Measurements from ENCODE around the gene MICOS13. TPM values are rescaled to one million over a fixed set of nuclear protein-coding genes. Genes with fewer than 3 reads are reported as not detected.

The MICOS13 gene
- total RNA-seq, 2 donors from 2014 or later: 26.3 to 35.0 TPM

DNA sequence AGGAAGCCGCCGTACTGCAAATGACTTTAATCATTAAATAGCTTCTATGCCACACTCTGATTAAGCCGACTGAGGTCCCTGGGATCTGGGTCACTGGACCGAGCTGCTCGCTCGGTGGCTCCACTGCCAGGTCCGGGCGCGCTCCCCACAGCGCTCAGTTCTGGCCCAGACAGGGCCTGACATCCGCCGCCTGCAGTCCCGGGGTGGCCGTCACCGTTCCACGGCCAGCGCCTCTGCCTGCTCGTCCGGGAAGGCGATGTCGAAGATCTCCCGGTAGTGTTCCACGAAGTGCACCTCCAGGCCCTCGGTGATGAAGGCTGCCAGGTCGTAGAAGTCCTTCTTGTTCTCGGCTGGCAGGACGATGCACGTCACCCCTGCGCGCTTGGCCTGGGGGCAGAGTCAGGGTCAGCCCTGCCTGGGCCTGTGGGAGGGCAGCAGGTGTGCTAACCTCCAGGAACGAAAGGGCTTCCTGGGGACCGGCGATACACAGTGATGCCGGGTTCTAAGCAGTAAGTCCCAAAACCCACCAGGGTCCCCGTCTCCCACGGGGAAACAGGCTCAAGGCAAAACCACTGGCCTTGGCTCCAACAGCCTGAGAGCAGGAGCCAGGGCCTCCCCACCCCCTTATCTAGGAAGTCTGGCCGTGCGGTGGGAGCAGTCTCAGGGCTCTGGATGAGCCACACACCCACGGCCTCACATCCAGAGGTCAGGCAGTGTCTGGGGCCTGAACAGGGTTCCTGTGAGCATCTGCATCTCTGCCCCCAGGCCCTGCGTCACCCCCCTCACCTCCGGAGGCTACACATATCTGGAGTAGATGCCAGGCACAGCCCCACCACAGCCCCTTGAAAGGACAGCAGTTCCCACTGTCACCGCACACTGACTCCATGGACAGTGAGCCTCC, 11.8 kb upstream of the MICOS13 start:
- peaks cover 5% of the 10 kb centered on the region for H3K9me3 Mint-ChIP-seq
- peak overlapping the region; percentile 96 for H3K4me3 ChIP-seq (ENCODE audit: low read length)
- peak; percentile 55 for DNase-seq
- peaks cover 42% of the 10 kb centered on the region for H3K36me3 ChIP-seq (ENCODE audit: control insufficient read depth, insufficient read depth, low read length)
- no peaks in the 10 kb centered on the region for H3K9me3 ChIP-seq (ENCODE audit: control insufficient read depth, low read length)
- peak overlapping the region; percentile 99 for H3K4me3 Mint-ChIP-seq
- H3K9ac ChIP-seq (ENCODE audit: extremely low read depth, low read length, poor library complexity, severe bottlenecking): no peak overlapping the region
- peaks cover 5% of the 10 kb centered on the region for H3K27me3 Mint-ChIP-seq (ENCODE audit: insufficient read depth)
- H3K4me1 ChIP-seq (ENCODE audit: control insufficient read depth, insufficient read depth, low read length): no peaks in the 10 kb centered on the region
- H3K27me3 ChIP-seq (ENCODE audit: control insufficient read depth, insufficient read depth, low read length, poor library complexity, severe bottlenecking): no peaks in the 10 kb centered on the region
- H3K27ac Mint-ChIP-seq: peak overlapping the region; percentile 86
- H3K4me1 Mint-ChIP-seq: peaks cover 2% of the 10 kb centered on the region
- no peak overlapping the region for H3K27ac ChIP-seq (ENCODE audit: low read depth, low read length)
- WGBS, 2 experiments (ENCODE audit: insufficient coverage in 1 of 2, insufficient read length in 1 of 2): 92% methylated on average over 36 to 42 of the region's 42 CpGs
- H3K36me3 Mint-ChIP-seq (ENCODE audit: low read depth): peaks cover 42% of the 10 kb centered on the region
- no peak for TF ChIP-seq CTCF (conservative IDR thresholded peaks at IDR 0.05)

- peaks cover 5% of the 10 kb centered on the region for H3K9me3 Mint-ChIP-seq
- H3K27ac ChIP-seq (ENCODE audit: low read depth, low read length): no peak overlapping the region
- 5 to 14% methylated on average over 18 to 54 of the region's 54 CpGs for WGBS, 2 experiments (ENCODE audit: insufficient coverage in 1 of 2, insufficient read length in 1 of 2)
- H3K27me3 ChIP-seq (ENCODE audit: control insufficient read depth, insufficient read depth, low read length, poor library complexity, severe bottlenecking): no peaks in the 10 kb centered on the region
- H3K27ac Mint-ChIP-seq: peak overlapping the region; percentile 97
- H3K4me3 Mint-ChIP-seq: peak overlapping the region; percentile 99
- H3K9ac ChIP-seq (ENCODE audit: extremely low read depth, low read length, poor library complexity, severe bottlenecking): peak overlapping the region; percentile 89
- H3K27me3 Mint-ChIP-seq (ENCODE audit: insufficient read depth): peaks cover 5% of the 10 kb centered on the region
- H3K4me1 ChIP-seq (ENCODE audit: control insufficient read depth, insufficient read depth, low read length): no peaks in the 10 kb centered on the region
- no peak for TF ChIP-seq CTCF (conservative IDR thresholded peaks at IDR 0.05)
- peaks cover 2% of the 10 kb centered on the region for H3K4me1 Mint-ChIP-seq
- peaks cover 36% of the 10 kb centered on the region for H3K36me3 Mint-ChIP-seq (ENCODE audit: low read depth)
- H3K4me3 ChIP-seq (ENCODE audit: low read length): peak overlapping the region; percentile 96
- peak; percentile 66 for DNase-seq
- H3K36me3 ChIP-seq (ENCODE audit: control insufficient read depth, insufficient read depth, low read length): peaks cover 40% of the 10 kb centered on the region
- H3K9me3 ChIP-seq (ENCODE audit: control insufficient read depth, low read length): no peaks in the 10 kb centered on the region
These were observed 10.9 kb upstream of the MICOS13 start for GRCh38 chr19:5690955-5691821.

GRCh38 chr19:5690125-5690954, 10.0 kb upstream of the MICOS13 start, which contains the start of gene RPL36:
Gene RPL36 (plus strand): TSS chr19:5690295. CDS start chr19:5690508, 213 bp downstream.
- H3K36me3 Mint-ChIP-seq (ENCODE audit: low read depth): peaks cover 34% of the 10 kb centered on the region

More at GRCh38 chr19:5690125-5690954, 10.0 kb upstream of the MICOS13 start, which contains the start of gene RPL36:
- no peaks in the 10 kb centered on the region for H3K9me3 ChIP-seq (ENCODE audit: control insufficient read depth, low read length)
- Mint-ChIP-seq H3K27ac (peak within 1 kb of the TSS; percentile 97), H3K9me3 (peaks cover 5% of the 10 kb centered on the region), H3K4me3 (peak within 1 kb of the TSS; percentile 99), H3K27me3 (ENCODE audit: insufficient read depth) (peaks cover 5% of the 10 kb centered on the region), H3K4me1 (peaks cover 2% of the 10 kb centered on the region)
- peak; percentile 98 for TF ChIP-seq CTCF (conservative IDR thresholded peaks at IDR 0.05)
- DNase-seq: peak; percentile 100
- no peaks in the 10 kb centered on the region for H3K27me3 ChIP-seq (ENCODE audit: control insufficient read depth, insufficient read depth, low read length, poor library complexity, severe bottlenecking)
- H3K27ac ChIP-seq (ENCODE audit: low read depth, low read length): peak within 1 kb of the TSS; percentile 93
- peak within 1 kb of the TSS; percentile 89 for H3K9ac ChIP-seq (ENCODE audit: extremely low read depth, low read length, poor library complexity, severe bottlenecking)
- no peaks in the 10 kb centered on the region for H3K4me1 ChIP-seq (ENCODE audit: control insufficient read depth, insufficient read depth, low read length)
- H3K4me3 ChIP-seq (ENCODE audit: low read length): peak within 1 kb of the TSS; percentile 96
- 0% methylated on average over 10 to 73 of the region's 73 CpGs for WGBS, 2 experiments (ENCODE audit: insufficient coverage in 1 of 2, insufficient read length in 1 of 2)
- H3K36me3 ChIP-seq (ENCODE audit: control insufficient read depth, insufficient read depth, low read length): peaks cover 36% of the 10 kb centered on the region

Data from endodermal cell (in vitro differentiated cells).